AG09319 (cell line): Measurements from ENCODE around the gene C13orf46.

ENCODE experiments used
- DNase-seq: peaks from one replicate; pipeline ENCODE4 v3.0.0-alpha.2; 2010; ENCODE audit warnings: low read depth; ENCODE audit errors: extremely low read depth
- TF ChIP-seq, protein P1 (sequence below): IDR thresholded peaks from 2 replicates; pipeline ENCODE4 v1.5.1; 2011; ENCODE audit warnings: low read depth, mild to moderate bottlenecking, inconsistent platforms, low read length, moderate library complexity

The C13orf46 gene

GRCh38 chr13:113965383-113965874, 8.4 kb downstream of the C13orf46 start:
- TF ChIP-seq, protein P1, sequence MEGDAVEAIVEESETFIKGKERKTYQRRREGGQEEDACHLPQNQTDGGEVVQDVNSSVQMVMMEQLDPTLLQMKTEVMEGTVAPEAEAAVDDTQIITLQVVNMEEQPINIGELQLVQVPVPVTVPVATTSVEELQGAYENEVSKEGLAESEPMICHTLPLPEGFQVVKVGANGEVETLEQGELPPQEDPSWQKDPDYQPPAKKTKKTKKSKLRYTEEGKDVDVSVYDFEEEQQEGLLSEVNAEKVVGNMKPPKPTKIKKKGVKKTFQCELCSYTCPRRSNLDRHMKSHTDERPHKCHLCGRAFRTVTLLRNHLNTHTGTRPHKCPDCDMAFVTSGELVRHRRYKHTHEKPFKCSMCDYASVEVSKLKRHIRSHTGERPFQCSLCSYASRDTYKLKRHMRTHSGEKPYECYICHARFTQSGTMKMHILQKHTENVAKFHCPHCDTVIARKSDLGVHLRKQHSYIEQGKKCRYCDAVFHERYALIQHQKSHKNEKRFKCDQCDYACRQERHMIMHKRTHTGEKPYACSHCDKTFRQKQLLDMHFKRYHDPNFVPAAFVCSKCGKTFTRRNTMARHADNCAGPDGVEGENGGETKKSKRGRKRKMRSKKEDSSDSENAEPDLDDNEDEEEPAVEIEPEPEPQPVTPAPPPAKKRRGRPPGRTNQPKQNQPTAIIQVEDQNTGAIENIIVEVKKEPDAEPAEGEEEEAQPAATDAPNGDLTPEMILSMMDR, result no peak
- no peak for DNase-seq

- TF ChIP-seq, protein P1, result no peak
- DNase-seq, result no peak
Observed at GRCh38 chr13:113964251-113964995, 9.5 kb downstream of the C13orf46 start.

DNA sequence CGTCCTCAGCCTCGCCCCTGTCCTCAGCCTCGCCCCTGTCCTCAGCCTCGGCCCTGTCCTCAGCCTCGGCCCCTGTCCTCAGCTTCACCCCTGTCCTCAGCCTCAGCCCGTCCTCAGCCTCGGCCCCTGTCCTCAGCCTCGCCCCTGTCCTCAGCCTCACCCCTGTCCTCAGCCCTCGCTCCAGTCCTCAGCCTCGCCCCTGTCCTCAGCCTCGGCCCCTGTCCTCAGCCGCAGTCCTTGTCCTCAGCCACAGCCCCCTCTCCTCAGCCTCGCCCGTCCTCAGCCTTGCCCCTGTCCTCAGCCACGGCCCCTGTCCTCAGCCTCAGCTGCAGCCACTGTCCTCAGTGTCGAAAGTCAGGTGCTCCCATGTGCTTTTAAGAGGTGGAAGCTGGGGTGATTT, 10.5 kb downstream of the C13orf46 start:
- TF ChIP-seq, protein P1, result no peak
- no peak for DNase-seq

DNA sequence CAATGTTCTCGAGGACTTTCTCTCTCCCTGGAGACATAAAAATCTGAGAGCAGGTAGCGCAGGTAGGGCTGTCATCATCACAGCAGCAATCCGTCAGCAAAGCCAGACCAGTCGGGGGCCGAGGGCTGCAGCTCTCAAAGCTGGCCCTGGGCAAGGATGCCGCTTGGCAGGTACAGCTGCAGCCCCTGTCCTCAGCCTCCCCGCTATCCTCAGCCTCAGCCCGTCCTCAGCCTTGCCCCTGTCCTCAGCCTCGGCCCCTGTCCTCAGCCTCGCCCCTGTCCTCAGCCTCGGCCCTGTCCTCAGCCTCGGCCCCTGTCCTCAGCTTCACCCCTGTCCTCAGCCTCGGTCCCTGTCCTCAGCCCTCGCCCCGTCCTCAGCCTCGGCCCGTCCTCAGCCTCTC, 10.9 kb downstream of the C13orf46 start:
- TF ChIP-seq, protein P1, result no peak

GRCh38 chr13:113962386-113962785, 11.5 kb downstream of the C13orf46 start:
- DNase-seq, result no peak
- TF ChIP-seq, protein P1, result no peak

More for the DNA sequence above, 10.9 kb downstream of the C13orf46 start:
- no peak for DNase-seq

- TF ChIP-seq, protein P1, result no peak
- DNase-seq, result no peak
Observed at GRCh38 chr13:113960276-113960948, 13.5 kb downstream of the C13orf46 start.

DNA sequence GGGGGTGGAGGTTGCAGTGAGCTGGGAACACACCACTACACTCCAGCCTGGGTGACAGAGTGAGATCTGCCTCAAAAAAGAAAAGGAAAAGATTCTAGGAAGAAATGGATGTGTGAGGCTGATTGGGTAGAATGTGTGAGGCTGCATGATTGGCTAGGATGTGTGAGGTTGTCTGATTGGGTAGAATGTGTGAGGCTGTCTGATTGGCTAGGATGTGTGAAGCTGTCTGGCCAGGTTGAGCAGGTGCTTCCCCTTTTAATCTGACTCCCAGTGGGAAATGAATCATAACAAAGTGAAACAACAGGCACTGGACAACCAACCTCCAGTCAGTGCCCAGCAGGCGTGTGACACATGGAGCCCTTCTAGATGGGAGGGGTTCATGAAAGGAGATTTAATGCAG, 14.7 kb downstream of the C13orf46 start:
- no peak for DNase-seq
- TF ChIP-seq, protein P1, result no peak
